Adipocyte (in vitro differentiated cells): ENCODE results near the gene FLNB.

ENCODE experiments used
- DNase-seq: peaks from one replicate; pipeline ENCODE4 v3.0.0-alpha.2; 2015; ENCODE audit warnings: low read depth
- H3K27me3 ChIP-seq: replicated peaks from 2 replicates; pipeline ENCODE4 v1.7.0; 2013; ENCODE audit warnings: mild to moderate bottlenecking, low read length, moderate library complexity; ENCODE audit not compliant: control insufficient read depth, insufficient read depth
- H3K36me3 ChIP-seq: 2 replicates; pipeline ENCODE4 v1.7.0; 2013; ENCODE audit warnings: low read length, mild to moderate bottlenecking, moderate library complexity; ENCODE audit not compliant: control insufficient read depth, insufficient read depth, severe bottlenecking
- H3K4me1 ChIP-seq: 2 replicates; pipeline ENCODE4 v1.7.0; 2013; ENCODE audit warnings: mild to moderate bottlenecking, low read length, moderate library complexity; ENCODE audit not compliant: control insufficient read depth, insufficient read depth
- H3K4me3 ChIP-seq: 2 replicates; pipeline ENCODE4 v1.7.0; 2013; ENCODE audit warnings: mild to moderate bottlenecking, low read length, moderate library complexity
- H3K9ac ChIP-seq: 2 replicates; pipeline ENCODE4 v1.7.0; 2013; ENCODE audit warnings: mild to moderate bottlenecking, low read length, moderate library complexity
- H3K9me3 ChIP-seq: 2 replicates; pipeline ENCODE4 v1.7.0; 2013; ENCODE audit warnings: mild to moderate bottlenecking, low read length, moderate library complexity; ENCODE audit not compliant: control insufficient read depth

Gene FLNB, protein sequence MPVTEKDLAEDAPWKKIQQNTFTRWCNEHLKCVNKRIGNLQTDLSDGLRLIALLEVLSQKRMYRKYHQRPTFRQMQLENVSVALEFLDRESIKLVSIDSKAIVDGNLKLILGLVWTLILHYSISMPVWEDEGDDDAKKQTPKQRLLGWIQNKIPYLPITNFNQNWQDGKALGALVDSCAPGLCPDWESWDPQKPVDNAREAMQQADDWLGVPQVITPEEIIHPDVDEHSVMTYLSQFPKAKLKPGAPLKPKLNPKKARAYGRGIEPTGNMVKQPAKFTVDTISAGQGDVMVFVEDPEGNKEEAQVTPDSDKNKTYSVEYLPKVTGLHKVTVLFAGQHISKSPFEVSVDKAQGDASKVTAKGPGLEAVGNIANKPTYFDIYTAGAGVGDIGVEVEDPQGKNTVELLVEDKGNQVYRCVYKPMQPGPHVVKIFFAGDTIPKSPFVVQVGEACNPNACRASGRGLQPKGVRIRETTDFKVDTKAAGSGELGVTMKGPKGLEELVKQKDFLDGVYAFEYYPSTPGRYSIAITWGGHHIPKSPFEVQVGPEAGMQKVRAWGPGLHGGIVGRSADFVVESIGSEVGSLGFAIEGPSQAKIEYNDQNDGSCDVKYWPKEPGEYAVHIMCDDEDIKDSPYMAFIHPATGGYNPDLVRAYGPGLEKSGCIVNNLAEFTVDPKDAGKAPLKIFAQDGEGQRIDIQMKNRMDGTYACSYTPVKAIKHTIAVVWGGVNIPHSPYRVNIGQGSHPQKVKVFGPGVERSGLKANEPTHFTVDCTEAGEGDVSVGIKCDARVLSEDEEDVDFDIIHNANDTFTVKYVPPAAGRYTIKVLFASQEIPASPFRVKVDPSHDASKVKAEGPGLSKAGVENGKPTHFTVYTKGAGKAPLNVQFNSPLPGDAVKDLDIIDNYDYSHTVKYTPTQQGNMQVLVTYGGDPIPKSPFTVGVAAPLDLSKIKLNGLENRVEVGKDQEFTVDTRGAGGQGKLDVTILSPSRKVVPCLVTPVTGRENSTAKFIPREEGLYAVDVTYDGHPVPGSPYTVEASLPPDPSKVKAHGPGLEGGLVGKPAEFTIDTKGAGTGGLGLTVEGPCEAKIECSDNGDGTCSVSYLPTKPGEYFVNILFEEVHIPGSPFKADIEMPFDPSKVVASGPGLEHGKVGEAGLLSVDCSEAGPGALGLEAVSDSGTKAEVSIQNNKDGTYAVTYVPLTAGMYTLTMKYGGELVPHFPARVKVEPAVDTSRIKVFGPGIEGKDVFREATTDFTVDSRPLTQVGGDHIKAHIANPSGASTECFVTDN (N-terminal part only)

DNA sequence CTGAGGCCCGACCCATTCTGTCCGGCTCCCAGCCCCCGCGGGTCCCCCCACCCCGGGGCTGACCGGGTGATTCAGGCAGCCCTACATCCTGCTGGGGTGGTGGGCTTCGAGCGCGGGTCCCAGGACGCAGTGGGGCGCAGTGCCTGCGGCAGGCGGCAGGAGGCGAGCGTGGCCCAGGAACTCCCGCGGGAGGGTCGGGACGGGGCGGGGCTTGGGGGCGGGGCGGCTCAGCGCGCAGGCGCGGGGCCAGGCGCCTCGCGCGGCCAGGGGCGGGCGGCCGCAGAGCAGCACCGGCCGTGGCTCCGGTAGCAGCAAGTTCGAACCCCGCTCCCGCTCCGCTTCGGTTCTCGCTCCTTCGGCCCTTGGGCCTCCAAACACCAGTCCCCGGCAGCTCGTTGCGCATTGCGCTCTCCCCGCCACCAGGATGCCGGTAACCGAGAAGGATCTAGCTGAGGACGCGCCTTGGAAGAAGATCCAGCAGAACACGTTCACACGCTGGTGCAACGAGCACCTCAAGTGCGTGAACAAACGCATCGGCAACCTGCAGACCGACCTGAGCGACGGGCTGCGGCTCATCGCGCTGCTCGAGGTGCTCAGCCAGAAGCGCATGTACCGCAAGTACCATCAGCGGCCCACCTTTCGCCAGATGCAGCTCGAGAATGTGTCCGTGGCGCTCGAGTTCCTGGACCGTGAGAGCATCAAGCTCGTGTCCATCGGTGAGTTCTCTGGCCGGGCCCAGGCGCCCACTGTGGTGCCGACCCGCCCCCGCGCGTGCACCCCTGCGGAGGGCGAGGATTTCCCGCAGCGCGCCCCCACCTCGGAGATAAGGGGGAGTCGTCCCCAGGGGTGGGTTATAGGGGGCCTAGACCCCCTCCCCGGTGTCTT is at the start of gene FLNB:
TSS of gene FLNB (plus strand) at position 282 of the 885 bp plus-strand sequence. CDS start at position 425, 143 bp downstream.
- Histone ChIP-seq H3K9ac (peak within 1 kb of the TSS; percentile 96), H3K9me3 (no peaks in the 10 kb centered on the region), H3K4me1 (peaks cover 46% of the 10 kb centered on the region), H3K36me3 (no peaks in the 10 kb centered on the region), H3K27me3 (no peaks in the 10 kb centered on the region), H3K4me3 (peak within 1 kb of the TSS; percentile 99)
- DNase-seq: peak; percentile 92

DNA sequence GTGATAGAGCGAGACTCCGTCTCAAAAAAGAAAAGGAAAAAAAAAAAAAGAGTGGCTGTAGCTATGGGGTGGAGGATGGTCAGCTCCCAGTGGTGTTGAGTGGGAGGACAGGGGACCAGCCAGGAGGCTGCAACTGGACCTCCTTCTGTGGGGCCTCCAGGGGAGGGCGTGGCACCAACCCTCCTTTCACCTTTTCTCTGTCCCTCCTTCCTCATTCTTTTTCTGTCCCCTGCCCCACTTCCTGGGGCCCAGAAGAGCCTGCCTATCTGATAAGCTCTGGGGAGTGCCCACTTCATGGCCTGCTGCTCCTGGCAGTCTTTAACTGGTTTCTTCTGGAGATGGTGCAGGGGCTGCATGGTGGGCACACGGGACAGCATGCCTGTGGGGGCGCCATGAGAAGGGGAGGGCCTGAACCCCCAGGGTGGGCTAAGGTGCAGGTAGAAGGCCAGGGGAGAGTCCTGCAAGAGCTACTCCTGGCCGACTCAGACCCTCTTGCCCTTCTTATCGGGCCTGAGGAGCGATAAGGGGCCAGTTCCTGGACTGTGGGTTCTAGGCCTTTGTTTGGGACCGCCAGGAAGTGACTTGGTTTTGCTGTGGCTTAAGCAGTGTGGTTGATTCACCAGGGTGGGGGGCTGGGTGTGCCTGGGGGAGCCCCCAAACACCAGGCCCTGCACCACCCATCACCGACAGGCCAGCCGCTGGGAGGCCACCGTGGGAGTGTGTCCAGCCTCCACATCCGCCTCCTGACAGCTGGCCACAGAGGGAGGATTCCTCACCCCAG is 49.4 kb upstream of the FLNB start:
- H3K9me3 ChIP-seq: no peaks in the 10 kb centered on the region
- H3K9ac ChIP-seq: peak overlapping the region; percentile 77
- H3K27me3 ChIP-seq: no peaks in the 10 kb centered on the region
- H3K36me3 ChIP-seq: no peaks in the 10 kb centered on the region
- peaks cover 30% of the 10 kb centered on the region for H3K4me1 ChIP-seq
- no peak for DNase-seq
- peak overlapping the region; percentile 71 for H3K4me3 ChIP-seq

DNA sequence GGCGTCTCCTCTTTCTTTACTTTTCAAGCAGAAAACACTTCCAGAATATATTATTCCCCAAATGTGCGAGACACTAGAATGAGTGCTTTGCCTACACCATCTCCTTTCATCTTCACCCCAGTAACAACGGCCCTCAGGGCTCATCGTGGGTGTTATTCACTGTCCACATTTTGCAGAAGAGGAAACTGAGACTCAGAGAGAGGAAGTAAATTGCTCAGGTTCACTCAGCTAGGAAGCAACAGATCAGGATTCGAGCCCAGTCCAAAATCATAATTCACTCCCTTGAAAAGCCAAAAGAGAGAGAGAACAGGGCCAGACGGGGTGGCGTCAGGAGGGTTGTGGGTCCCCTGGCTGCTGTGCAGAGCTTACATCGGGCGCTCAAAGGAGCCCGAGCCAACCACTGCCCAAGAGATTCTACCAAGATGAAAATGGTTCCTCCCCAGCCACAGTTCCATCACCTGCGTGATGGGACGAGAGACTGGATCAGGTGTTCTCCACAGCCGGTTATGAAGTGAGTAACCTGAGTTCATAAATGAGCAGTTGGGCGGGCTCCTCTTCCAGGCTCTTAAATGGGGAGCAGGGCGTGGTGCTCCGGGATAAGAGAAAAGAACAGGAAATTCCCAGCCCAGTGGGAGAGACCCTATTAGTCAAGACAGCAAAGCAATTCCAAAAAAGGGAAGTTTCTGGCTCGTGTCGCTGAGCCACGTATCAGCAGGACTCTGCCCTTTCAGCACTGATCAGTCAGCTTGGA is 48.6 kb upstream of the FLNB start:
- no peaks in the 10 kb centered on the region for H3K9me3 ChIP-seq
- H3K4me1 ChIP-seq: peaks cover 30% of the 10 kb centered on the region
- no peak for DNase-seq
- H3K36me3 ChIP-seq: no peaks in the 10 kb centered on the region
- H3K4me3 ChIP-seq: peak overlapping the region; percentile 71
- H3K27me3 ChIP-seq: no peaks in the 10 kb centered on the region
- H3K9ac ChIP-seq: peak overlapping the region; percentile 77

DNA sequence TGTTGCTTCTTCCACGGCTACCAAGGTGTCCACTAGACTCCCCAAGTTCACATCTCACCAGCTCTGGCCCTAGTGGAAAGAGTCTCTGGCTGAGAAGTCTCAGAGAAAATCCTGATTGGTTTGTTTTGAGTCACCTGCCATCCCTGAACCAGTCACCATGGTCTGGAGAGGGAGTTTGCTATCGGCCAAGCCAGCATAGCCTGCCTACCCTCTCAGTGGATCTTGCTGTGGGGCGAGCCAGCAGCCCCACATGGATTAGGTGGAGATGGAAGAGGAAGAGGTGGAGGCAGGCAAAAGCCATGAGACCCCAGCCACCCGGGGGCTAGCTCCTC is 48.1 kb upstream of the FLNB start:
- Histone ChIP-seq H3K9ac (peak overlapping the region; percentile 77), H3K27me3 (no peaks in the 10 kb centered on the region), H3K4me1 (peaks cover 30% of the 10 kb centered on the region), H3K4me3 (peak overlapping the region; percentile 71), H3K9me3 (no peaks in the 10 kb centered on the region), H3K36me3 (no peaks in the 10 kb centered on the region)
- DNase-seq: no peak

DNA sequence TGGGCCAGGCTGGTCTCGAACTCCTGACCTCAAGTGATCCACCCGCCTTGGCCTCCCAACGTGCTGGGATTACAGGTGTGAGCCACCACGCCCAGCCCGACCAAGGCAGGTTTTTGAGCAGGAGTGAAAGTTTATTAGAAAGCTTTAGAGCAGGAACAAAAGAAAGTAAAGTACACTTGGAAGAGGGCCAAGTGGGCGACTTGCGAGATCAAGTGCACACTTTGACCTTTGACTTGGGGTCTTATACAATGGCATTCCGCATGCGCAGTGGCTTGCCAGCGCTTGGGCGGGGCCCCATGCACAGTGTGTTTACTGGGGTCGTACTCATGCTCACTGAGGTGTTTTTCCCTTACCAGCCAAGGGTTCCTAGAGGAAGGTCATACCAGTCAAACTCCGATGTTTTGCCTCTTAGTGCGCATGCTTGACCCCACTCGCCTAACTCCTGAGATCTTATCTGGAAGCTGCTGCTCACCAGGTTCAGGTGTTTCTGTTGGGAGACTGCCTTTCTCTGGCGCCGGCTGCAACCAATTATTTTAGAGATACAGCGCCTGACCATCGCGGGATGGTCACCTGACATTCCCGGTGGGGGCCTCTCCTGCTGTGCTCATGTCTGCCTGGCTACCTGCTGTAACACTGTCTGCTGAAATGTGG is 46.9 kb upstream of the FLNB start:
- no peaks in the 10 kb centered on the region for H3K9me3 ChIP-seq
- no peak overlapping the region for H3K4me3 ChIP-seq
- no peak for DNase-seq
- H3K4me1 ChIP-seq: peaks cover 27% of the 10 kb centered on the region
- no peaks in the 10 kb centered on the region for H3K27me3 ChIP-seq
- no peaks in the 10 kb centered on the region for H3K36me3 ChIP-seq
- H3K9ac ChIP-seq: no peak overlapping the region

DNA sequence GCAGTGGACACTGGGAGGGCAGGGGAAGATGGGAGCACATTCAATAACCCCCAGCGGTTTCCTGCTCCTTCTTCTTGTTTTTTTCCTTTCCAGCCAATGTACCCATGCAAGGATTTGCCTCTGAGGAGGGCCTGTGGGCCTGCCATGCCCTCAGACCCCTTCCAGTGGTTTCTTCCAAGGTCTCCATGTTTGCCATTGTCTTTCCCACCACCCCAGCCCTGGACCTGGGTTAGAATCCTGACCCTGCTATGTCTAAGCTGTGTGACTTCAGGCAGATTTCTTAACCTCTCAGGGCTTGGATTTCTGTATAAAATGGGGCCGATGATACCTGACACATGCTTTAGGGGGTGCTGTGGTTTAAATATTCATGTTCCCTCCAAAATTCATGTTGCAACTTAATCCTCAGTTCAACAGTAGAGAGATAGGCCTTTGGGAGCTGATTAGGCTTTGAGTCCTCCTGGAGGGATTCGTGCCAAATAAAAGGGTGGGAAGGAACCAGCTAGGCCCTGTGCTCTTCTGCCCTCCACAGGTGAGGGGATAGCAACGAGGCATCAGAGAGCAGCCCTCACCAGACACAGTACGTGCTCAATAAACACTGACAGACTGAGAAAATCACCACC is 46.3 kb upstream of the FLNB start:
- peak; percentile 45 for DNase-seq
- H3K27me3 ChIP-seq: no peaks in the 10 kb centered on the region
- no peak overlapping the region for H3K9ac ChIP-seq
- H3K36me3 ChIP-seq: no peaks in the 10 kb centered on the region
- H3K4me3 ChIP-seq: no peak overlapping the region
- H3K4me1 ChIP-seq: peaks cover 25% of the 10 kb centered on the region
- H3K9me3 ChIP-seq: no peaks in the 10 kb centered on the region

DNA sequence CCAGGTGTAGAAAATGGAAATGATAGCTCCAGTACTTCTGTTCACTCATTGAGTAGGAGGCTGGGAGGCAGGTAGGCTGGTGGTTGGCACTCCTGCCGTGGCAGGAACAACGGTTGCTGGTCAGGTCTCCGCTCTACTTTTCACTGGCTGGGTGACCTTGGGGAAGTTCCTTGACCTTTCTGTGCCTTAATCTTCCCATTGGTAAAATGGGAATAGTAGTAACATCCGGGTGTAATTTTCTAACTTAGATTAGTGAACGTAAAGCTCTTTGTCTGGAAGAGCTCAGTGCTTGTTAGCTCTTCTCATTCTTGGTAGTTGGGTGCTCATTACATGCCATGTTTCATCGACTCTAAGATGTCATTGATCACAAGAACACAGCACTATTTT is 45.8 kb upstream of the FLNB start:
- Histone ChIP-seq H3K36me3 (no peaks in the 10 kb centered on the region), H3K9me3 (no peaks in the 10 kb centered on the region), H3K4me3 (no peak overlapping the region), H3K9ac (no peak overlapping the region), H3K27me3 (no peaks in the 10 kb centered on the region), H3K4me1 (peaks cover 26% of the 10 kb centered on the region)
- DNase-seq: no peak

DNA sequence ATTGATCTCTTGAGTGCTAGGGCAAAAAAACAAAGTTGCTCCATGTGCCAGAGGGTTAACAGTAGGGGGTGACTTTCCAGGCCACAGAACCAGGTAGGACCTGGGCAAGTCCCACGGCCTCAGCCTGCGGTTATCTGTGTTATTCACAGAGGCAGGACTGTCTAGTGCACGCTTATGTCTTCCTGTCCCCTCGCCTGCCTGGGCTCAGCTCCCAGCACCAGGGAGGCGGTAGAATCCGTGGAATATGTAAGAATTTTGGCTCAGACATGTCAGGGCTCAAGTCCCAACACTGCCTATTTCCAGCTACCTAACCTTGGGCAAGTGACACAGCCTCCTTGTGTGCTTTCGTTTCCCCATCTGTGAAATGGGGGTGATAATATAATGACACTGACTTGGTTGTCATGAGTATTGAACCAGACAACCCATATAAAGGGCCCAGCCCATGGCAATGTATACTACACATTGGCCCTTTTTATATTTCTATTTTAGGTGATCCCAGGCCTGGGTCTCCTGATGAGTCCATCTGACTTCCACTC is 44.3 kb upstream of the FLNB start:
- Histone ChIP-seq H3K4me3 (no peak overlapping the region), H3K27me3 (no peaks in the 10 kb centered on the region), H3K9me3 (no peaks in the 10 kb centered on the region)

DNA sequence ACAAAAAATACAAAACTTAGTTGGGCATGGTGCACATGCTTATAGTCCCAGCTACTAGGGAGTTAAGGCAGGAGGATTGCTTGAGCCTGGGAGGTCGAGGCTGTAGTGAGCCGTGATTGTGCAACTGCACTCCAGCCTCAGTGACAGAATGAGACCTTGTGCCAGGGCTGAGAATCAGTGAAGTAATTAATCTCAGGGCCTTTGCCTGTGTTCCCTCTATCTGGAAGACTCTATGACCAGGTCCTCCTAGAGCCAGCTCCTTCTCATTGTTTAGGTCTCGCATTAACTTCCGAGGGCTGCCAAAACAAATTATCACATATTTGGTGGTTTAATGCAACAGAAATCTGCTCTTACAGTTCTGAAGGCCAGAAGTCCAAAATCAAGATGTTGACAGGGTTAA is 41.4 kb upstream of the FLNB start:
- Histone ChIP-seq H3K4me3 (no peak overlapping the region), H3K9me3 (no peaks in the 10 kb centered on the region), H3K27me3 (no peaks in the 10 kb centered on the region), H3K9ac (no peak overlapping the region), H3K4me1 (peaks cover 16% of the 10 kb centered on the region), H3K36me3 (no peaks in the 10 kb centered on the region)
- peak; percentile 74 for DNase-seq

More for the DNA sequence above, 44.3 kb upstream of the FLNB start:
- Histone ChIP-seq H3K4me1 (peaks cover 22% of the 10 kb centered on the region), H3K36me3 (no peaks in the 10 kb centered on the region), H3K9ac (no peak overlapping the region)
- DNase-seq: no peak
